ENCODE data around the gene FNDC3B.

DNA sequence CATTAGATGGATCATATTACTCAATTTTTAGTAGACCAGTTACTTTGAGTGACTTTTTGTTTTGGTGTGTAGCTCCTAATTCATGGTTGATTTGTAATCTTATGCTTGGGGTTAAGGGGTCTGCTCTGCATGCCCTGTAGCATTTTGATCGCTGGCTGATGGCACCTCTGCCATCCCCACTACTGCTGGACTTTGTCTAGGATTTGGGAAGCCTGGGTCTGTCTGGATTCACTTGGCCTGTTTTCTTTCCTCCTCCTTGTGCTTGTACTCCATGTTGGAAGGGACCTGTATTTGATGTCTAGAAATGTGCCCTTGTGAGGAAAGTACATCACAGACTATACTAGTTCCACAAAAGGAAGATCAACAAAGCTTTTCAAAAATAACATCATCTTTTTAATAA is 154.1 kb downstream of the FNDC3B start:
- TF ChIP-seq CBFA2T3 (IDR thresholded peaks at IDR 0.05), result no peak
- TF ChIP-seq NR2C2 (CRISPR knock-in tag; IDR thresholded peaks at IDR 0.05), result no peak
- no peak for TF ChIP-seq NR2C2 (tag; IDR thresholded peaks at IDR 0.05)
- TF ChIP-seq, protein P1, sequence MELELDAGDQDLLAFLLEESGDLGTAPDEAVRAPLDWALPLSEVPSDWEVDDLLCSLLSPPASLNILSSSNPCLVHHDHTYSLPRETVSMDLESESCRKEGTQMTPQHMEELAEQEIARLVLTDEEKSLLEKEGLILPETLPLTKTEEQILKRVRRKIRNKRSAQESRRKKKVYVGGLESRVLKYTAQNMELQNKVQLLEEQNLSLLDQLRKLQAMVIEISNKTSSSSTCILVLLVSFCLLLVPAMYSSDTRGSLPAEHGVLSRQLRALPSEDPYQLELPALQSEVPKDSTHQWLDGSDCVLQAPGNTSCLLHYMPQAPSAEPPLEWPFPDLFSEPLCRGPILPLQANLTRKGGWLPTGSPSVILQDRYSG (tag; conservative IDR thresholded peaks at IDR 0.05; ENCODE audit: low read depth), result no peak
- no peak for TF ChIP-seq CEBPB (tag; IDR thresholded peaks at IDR 0.05)
- TF ChIP-seq MYNN (IDR thresholded peaks at IDR 0.05), result no peak
- no peak for TF ChIP-seq MYNN (CRISPR knock-in tag; IDR thresholded peaks at IDR 0.05)
- TF ChIP-seq, protein P2, sequence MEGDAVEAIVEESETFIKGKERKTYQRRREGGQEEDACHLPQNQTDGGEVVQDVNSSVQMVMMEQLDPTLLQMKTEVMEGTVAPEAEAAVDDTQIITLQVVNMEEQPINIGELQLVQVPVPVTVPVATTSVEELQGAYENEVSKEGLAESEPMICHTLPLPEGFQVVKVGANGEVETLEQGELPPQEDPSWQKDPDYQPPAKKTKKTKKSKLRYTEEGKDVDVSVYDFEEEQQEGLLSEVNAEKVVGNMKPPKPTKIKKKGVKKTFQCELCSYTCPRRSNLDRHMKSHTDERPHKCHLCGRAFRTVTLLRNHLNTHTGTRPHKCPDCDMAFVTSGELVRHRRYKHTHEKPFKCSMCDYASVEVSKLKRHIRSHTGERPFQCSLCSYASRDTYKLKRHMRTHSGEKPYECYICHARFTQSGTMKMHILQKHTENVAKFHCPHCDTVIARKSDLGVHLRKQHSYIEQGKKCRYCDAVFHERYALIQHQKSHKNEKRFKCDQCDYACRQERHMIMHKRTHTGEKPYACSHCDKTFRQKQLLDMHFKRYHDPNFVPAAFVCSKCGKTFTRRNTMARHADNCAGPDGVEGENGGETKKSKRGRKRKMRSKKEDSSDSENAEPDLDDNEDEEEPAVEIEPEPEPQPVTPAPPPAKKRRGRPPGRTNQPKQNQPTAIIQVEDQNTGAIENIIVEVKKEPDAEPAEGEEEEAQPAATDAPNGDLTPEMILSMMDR (IDR thresholded peaks at IDR 0.05 in 2 of 3, conservative IDR thresholded peaks at IDR 0.05 in 1 of 3; ENCODE audit: insufficient read depth in 2 of 3, low read depth in 1 of 3, low read length in 3 of 3), result no peak
- no peak for TF ChIP-seq ETV6 (IDR thresholded peaks at IDR 0.05; ENCODE audit: borderline replicate concordance in 1 of 2, low read depth in 2 of 2, low read length in 1 of 2)
- no peak for TF ChIP-seq ETV6 (CRISPR knock-in tag; IDR thresholded peaks at IDR 0.05; ENCODE audit: borderline replicate concordance)
- TF ChIP-seq, protein P3, sequence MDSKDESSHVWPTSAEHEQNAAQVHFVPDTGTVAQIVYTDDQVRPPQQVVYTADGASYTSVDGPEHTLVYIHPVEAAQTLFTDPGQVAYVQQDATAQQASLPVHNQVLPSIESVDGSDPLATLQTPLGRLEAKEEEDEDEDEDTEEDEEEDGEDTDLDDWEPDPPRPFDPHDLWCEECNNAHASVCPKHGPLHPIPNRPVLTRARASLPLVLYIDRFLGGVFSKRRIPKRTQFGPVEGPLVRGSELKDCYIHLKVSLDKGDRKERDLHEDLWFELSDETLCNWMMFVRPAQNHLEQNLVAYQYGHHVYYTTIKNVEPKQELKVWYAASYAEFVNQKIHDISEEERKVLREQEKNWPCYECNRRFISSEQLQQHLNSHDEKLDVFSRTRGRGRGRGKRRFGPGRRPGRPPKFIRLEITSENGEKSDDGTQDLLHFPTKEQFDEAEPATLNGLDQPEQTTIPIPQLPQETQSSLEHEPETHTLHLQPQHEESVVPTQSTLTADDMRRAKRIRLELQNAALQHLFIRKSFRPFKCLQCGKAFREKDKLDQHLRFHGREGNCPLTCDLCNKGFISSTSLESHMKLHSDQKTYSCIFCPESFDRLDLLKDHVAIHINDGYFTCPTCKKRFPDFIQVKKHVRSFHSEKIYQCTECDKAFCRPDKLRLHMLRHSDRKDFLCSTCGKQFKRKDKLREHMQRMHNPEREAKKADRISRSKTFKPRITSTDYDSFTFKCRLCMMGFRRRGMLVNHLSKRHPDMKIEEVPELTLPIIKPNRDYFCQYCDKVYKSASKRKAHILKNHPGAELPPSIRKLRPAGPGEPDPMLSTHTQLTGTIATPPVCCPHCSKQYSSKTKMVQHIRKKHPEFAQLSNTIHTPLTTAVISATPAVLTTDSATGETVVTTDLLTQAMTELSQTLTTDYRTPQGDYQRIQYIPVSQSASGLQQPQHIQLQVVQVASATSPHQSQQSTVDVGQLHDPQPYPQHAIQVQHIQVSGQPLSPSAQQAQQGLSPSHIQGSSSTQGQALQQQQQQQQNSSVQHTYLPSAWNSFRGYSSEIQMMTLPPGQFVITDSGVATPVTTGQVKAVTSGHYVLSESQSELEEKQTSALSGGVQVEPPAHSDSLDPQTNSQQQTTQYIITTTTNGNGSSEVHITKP (IDR thresholded peaks at IDR 0.05; ENCODE audit: partially characterized antibody), result no peak
- no peak for TF ChIP-seq XRCC5 (IDR thresholded peaks at IDR 0.05; ENCODE audit: low read depth, low read length)
- TF ChIP-seq POLR2AphosphoS5 (IDR thresholded peaks at IDR 0.05; ENCODE audit: control insufficient read depth, insufficient read depth, low read depth, low read length), result no peak
